Kidney epithelial cell (primary cell): ENCODE measurements around the gene NPR3. TPM values are rescaled to one million over a fixed set of nuclear protein-coding genes. Genes with fewer than 3 reads are reported as not detected.

Experiments used
- DNase-seq: peaks from one replicate; pipeline ENCODE4 v3.0.0-alpha.2; 2010; ENCODE audit warnings: low read depth
- H3K27me3 ChIP-seq: 2 replicates; pipeline ENCODE4 v1.6.0; 2011; ENCODE audit warnings: low read length; ENCODE audit not compliant: control insufficient read depth, insufficient read depth
- H3K36me3 ChIP-seq: 2 replicates; pipeline ENCODE4 v1.5.1; 2011; ENCODE audit warnings: low read length; ENCODE audit not compliant: control insufficient read depth, insufficient read depth
- H3K4me3 ChIP-seq: 2 replicates; pipeline ENCODE4 v1.5.1; 2011; ENCODE audit warnings: low read depth, mild to moderate bottlenecking, control low read depth, low read length
- total RNA-seq: library from RNA; depleted of rRNA; stranded (reverse); fragments of >200 nt; gene quantifications from 2 replicates; pipeline ENCODE4 v1.2.3, GENCODE V29; 2015
- TF ChIP-seq, protein P1 (sequence below): IDR thresholded peaks from 2 replicates; pipeline ENCODE4 v1.5.1; 2011; ENCODE audit warnings: mild to moderate bottlenecking, moderate library complexity, low read length, control low read depth, inconsistent platforms; ENCODE audit not compliant: insufficient read depth, poor library complexity, severe bottlenecking

The NPR3 gene
- total RNA-seq, 1 donor from 2014 or later = 0.13 TPM

DNA sequence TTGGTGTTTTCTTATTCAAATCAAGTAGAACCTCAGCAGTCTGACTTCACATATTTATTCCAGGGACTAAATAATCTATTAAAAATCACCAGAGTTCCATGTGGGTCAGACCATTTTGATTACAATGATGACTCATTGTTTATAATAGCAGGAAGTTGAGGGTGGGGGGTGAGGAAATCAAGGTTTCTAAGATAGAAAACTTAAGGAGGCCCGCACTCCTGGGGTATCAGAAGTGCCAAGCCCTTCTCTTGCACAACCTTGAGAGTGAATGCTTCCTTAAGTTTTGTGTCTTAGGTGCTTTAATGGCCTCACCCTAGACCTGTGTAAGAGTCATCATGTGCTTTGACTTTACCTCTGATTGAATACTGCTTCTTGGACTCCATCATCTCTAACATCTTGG lies 31.9 kb upstream of the NPR3 start:
- TF ChIP-seq, protein P1, sequence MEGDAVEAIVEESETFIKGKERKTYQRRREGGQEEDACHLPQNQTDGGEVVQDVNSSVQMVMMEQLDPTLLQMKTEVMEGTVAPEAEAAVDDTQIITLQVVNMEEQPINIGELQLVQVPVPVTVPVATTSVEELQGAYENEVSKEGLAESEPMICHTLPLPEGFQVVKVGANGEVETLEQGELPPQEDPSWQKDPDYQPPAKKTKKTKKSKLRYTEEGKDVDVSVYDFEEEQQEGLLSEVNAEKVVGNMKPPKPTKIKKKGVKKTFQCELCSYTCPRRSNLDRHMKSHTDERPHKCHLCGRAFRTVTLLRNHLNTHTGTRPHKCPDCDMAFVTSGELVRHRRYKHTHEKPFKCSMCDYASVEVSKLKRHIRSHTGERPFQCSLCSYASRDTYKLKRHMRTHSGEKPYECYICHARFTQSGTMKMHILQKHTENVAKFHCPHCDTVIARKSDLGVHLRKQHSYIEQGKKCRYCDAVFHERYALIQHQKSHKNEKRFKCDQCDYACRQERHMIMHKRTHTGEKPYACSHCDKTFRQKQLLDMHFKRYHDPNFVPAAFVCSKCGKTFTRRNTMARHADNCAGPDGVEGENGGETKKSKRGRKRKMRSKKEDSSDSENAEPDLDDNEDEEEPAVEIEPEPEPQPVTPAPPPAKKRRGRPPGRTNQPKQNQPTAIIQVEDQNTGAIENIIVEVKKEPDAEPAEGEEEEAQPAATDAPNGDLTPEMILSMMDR = no peak
- Histone ChIP-seq H3K4me3 (no peak overlapping the region), H3K36me3 (no peaks in the 10 kb centered on the region), H3K27me3 (no peaks in the 10 kb centered on the region)
- no peak for DNase-seq

DNA sequence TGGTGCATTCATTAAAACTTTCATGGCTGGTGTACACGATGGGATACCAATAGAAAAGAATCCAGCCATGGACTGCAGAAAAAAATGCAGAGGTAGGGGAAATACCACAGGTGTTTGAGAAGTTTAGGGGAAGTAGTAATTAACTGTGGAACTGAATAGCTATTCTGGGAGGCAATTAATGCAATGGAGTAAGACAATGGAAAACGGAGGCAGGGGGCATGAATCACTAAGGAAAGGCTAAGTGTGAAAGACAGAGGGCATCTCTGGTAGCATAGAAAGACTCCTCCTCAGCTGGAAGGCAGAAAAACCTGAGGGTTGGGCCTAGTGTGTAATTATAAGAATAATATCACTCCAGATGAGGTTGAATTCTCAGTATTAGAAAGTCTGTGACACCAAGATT lies 30.9 kb upstream of the NPR3 start:
- no peak overlapping the region for H3K4me3 ChIP-seq
- no peaks in the 10 kb centered on the region for H3K27me3 ChIP-seq
- TF ChIP-seq, protein P1 = no peak
- no peak for DNase-seq
- no peaks in the 10 kb centered on the region for H3K36me3 ChIP-seq

DNA sequence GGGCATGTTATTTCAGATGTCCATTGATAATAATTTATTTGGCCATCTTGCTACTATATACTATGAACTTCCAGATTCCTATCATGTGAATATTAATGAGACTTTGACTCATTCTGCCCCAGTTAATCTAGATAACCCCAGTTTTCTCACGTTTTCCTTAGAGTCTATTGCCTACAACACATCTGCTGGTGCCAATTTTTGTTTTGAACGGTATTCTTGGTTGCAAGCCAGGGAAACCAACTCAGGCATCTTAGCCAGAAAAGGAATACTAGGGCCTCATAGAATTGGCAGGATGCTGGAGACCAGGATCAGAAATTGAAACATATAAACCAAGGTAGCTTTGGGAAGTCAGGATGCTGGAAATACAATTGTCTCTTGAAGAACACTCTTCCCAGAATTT lies 28.0 kb upstream of the NPR3 start:
- no peak for DNase-seq
- Histone ChIP-seq H3K4me3 (no peak overlapping the region), H3K36me3 (no peaks in the 10 kb centered on the region), H3K27me3 (no peaks in the 10 kb centered on the region)
- TF ChIP-seq, protein P1 = no peak

DNA sequence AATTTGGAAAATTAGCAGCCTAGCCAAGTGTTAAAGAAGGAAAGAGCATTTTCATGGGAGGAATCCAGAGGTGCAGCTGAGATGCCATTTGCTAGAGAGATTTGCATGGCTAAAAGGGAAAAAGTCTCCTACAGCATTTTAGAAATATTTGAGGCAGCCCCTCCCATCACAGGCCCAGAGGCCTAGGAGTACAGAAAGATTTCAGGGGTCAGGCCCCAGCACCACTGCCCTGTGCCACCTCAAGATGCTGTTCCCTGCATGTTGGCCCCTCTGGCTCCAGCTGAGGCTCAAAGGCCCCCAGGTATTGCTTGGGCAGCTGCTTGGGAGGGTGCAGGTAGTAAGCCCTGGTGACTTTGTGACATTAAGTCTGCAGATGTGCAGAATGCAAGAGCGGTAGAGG lies 26.9 kb upstream of the NPR3 start:
- Histone ChIP-seq H3K27me3 (no peaks in the 10 kb centered on the region), H3K36me3 (no peaks in the 10 kb centered on the region), H3K4me3 (no peak overlapping the region)
- no peak for DNase-seq
- TF ChIP-seq, protein P1 = no peak

DNA sequence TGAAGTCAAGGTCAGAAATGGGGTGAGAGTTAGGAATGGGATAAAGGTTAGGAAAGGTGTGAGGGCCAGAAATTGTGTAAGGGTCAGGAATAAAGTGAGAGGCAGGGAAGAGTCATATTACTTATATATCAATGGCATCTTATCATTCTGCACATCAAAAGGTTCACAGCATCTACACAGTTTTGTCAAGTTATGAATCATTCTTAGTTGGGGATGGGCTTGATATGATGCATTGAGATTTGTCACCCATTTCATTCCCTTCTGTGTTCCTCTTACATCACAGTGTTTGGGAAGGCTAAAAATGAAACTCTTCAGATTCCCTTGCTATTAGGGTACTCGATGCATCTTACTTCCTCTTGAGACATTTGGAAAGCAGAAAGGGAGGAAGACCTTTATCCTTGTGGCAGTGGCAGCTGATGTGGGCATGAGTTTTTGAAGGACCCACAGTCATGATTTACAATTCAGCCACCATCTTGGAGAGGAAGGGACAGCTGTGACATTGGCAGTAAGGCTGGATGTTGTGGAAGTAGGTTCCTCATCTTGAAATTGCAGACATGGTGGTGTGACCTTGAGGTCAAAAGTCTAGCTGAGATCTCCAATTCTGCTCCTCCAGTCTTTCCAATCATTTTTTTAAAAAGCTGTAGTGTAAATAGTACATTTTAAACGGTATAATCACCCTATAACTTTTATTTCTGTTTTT lies 24.2 kb upstream of the NPR3 start:
- TF ChIP-seq, protein P1 = no peak
- Histone ChIP-seq H3K36me3 (no peaks in the 10 kb centered on the region), H3K27me3 (no peaks in the 10 kb centered on the region), H3K4me3 (no peak overlapping the region)
- no peak for DNase-seq

DNA sequence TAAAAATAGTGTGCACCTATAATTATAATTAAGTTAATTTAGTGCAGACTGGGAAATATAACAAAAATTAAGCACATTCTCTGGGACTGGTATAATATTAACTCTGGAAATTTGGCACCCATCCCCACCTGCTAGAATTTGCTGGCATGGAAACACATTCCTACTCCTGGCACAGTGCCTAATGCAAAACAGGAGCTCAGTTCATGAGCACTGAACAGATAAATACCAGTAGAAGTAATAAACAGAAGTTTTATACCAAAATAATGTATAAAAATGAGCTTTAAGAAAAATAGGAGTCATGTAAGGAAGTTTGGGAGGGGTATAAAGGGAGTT lies 23.7 kb upstream of the NPR3 start:
- H3K4me3 ChIP-seq = no peak overlapping the region
- TF ChIP-seq, protein P1 = no peak
- no peak for DNase-seq
- H3K36me3 ChIP-seq = no peaks in the 10 kb centered on the region
- H3K27me3 ChIP-seq = no peaks in the 10 kb centered on the region
